T-helper 1 cell treated with Interleukin-12 subunit alpha and Interleukin-12 subunit beta and Interleukin-4 antibody, amounts not matched to agents 30 μg/mL and 1 μg/mL, for 36 hours (primary cell): ENCODE results near the gene TCP1.
"Not testable (repeated sequence)": the region's sequence is repeated elsewhere in the genome, so short reads cannot be mapped to it uniquely, and the experiment has no call there.

ENCODE experiments used
- H3K27ac Mint-ChIP-seq: one replicate; pipeline ENCODE4 v1.8.0; 2021; ENCODE audit warnings: mild to moderate bottlenecking, mixed read lengths
- H3K27me3 Mint-ChIP-seq: one replicate; pipeline ENCODE4 v1.8.0; 2021; ENCODE audit warnings: low read depth, mixed read lengths
- H3K36me3 Mint-ChIP-seq: one replicate; pipeline ENCODE4 v1.8.0; 2021; ENCODE audit warnings: low read depth, mixed read lengths
- H3K4me1 Mint-ChIP-seq: one replicate; pipeline ENCODE4 v1.8.0; 2021; ENCODE audit warnings: low read depth, mixed read lengths
- H3K4me3 Mint-ChIP-seq: one replicate; pipeline ENCODE4 v1.8.0; 2021; ENCODE audit warnings: mild to moderate bottlenecking, moderate library complexity, mixed read lengths
- H3K9me3 Mint-ChIP-seq: one replicate; pipeline ENCODE4 v1.8.0; 2021; ENCODE audit warnings: mixed read lengths

Gene TCP1

DNA sequence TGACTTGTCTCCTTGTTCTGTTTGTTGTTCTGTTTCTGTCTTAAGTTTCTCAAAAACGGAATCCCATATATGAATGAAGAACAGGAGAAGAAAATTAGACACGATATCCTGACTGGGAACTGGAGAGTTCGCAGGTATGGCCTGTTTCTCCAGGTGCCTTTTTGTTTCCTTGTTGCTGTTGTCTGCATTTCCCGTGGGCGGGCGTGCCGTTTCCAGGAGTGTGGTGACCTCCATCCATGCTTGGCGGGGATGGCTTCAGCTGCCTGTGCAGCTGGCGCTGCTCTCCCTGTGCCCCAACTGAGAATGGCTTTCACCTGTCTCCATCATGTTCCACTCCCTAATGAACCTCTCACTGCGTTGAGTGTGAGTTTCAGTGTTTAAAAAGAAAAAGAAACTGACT, 15.1 kb upstream of the TCP1 start:
- Mint-ChIP-seq H3K27ac (no peak overlapping the region), H3K27me3 (no peaks in the 10 kb centered on the region), H3K36me3 (peaks cover 2% of the 10 kb centered on the region), H3K4me3 (no peak overlapping the region), H3K9me3 (no peaks in the 10 kb centered on the region), H3K4me1 (no peaks in the 10 kb centered on the region)

DNA sequence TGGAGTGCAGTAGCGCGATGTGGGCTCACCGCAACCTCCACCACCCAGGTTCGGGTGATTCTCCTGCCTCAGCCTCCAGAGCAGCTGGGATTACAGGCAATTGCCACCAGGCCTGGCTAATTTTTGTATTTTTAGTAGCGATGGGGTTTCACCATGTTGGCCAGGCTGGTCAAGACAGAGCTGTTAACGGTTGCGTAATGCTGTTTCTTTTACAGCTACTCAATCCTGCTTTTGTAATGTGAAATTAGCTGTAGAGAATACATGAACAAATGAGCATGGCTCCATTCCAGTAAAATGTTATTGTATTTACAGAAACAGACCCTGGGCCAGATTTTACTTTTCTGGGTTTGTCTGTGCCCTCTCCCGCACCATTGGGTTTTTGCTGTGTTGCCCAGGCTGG, 12.5 kb upstream of the TCP1 start:
- no peak overlapping the region for H3K4me3 Mint-ChIP-seq
- no peak overlapping the region for H3K27ac Mint-ChIP-seq
- no peaks in the 10 kb centered on the region for H3K27me3 Mint-ChIP-seq
- no peaks in the 10 kb centered on the region for H3K9me3 Mint-ChIP-seq
- peaks cover 21% of the 10 kb centered on the region for H3K36me3 Mint-ChIP-seq
- H3K4me1 Mint-ChIP-seq, result no peaks in the 10 kb centered on the region

DNA sequence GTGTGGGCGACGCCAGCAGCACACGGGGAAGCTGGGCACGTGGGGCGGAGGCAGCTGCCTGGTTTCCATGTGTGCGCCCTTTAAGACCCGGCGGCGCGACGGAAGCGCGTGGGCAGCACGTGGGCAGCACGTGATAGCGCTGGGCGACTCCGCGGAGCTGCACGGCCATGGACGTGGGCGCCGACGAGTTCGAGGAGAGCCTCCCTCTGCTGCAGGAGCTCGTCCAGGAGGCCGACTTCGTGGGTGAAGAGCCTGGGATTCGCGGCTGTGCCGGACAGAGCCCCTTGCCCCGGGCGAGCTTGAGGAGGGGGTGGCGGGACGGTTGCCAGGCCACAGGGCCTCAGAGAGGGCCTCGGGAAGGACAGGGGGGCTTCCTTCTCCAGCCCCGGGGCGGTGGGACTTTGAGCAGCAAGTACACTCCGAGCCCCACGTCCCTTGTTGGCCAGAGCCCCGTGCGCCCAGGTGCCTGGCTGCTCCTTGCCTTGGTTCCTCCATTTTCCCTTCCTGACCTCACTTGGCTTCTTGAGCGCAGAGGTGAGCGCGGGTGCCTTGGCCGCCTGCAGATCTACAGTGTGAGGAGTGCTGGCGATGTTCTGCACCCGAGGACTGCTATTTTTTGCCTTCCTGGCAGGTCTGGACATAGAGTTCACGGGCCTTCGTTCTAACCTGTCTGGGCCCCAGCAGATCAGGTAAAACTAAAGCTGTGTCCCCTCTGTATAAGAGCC, 10.9 kb upstream of the TCP1 start, which contains the start of gene PNLDC1:
TSS of gene PNLDC1 (plus strand) at position 136 of the 725 bp plus-strand sequence. CDS start at position 168, 32 bp downstream.
- Mint-ChIP-seq H3K4me1 (no peaks in the 10 kb centered on the region), H3K27ac (no peak within 1 kb of the TSS), H3K9me3 (no peaks in the 10 kb centered on the region), H3K27me3 (no peaks in the 10 kb centered on the region), H3K4me3 (no peak within 1 kb of the TSS), H3K36me3 (peaks cover 25% of the 10 kb centered on the region)

DNA sequence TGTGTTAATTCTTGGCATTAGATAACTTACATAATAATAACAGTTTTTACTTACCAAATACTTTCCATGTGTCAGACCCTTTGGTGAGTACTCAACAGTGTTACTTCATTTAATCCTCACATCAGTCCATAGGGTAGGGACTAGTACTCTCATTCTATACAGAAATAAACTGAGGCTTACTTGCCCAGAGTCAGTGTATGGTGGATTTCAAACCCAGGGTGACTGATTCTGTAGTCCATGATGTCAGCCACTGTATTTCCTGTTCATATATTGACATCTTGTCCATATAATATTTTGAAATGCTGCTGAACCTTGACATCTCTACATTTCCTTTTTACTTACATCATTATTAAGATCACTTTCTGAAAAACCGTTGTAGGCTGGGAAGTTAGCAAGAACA, 8.2 kb upstream of the TCP1 start:
- Mint-ChIP-seq H3K27me3 (no peaks in the 10 kb centered on the region), H3K9me3 (no peaks in the 10 kb centered on the region), H3K36me3 (peaks cover 33% of the 10 kb centered on the region), H3K4me1 (peaks cover 13% of the 10 kb centered on the region), H3K4me3 (no peak overlapping the region), H3K27ac (no peak overlapping the region)

DNA sequence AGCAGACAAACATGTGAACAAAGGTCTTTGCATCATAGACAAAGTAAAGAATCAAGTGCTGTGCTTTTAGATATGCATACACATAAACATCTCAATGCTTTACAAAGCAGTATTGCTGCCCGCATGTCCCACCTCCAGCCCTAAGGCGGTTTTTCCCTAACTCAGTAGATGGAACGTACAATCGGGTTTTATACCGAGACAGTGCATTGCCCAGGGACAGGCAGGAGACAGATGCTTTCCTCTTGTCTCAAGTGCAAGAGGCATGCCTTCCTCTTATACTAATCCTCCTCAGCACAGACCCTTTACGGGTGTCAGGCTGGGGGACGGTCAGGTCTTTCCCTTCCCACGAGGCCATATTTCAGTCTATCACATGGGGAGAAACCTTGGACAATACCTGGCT, 5.6 kb upstream of the TCP1 start:
- Mint-ChIP-seq H3K4me1 (peaks cover 26% of the 10 kb centered on the region), H3K36me3 (peaks cover 46% of the 10 kb centered on the region)
- H3K27ac Mint-ChIP-seq, H3K27me3 Mint-ChIP-seq, H3K4me3 Mint-ChIP-seq, H3K9me3 Mint-ChIP-seq: not testable (repeated sequence)

DNA sequence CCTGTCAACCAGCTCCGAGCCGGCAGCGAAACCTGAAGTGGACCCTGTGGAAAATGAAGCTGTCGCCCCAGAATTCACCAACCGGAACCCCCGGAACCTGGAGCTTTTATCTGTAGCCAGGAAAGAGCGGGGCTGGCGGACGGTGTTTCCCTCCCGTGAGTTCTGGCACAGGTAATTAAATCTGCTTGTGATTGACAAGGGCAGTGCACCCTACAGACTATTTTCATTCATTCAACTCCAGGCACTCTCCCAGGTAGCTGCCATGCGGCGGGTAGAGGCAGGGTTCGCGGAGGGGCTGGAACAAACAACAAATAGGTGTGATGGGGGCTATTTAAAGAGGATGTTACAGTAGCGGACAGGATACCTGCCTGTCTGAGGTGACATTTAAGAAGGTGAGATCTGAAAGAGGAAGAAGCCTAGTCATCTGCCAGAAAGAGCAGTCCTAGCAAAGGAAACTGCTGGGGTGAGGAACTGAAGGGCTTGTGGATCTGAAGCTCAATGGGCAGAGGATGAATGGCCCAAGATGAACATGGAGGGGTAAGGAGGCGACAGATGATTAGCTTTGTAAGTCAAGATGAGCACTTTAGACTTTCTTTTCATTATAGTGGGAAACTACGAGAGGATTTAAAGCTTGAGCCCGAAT, 1.7 kb upstream of the TCP1 start:
- peaks cover 4% of the 10 kb centered on the region for H3K27me3 Mint-ChIP-seq
- H3K9me3 Mint-ChIP-seq, result no peaks in the 10 kb centered on the region
- peak overlapping the region; percentile 99 for H3K4me3 Mint-ChIP-seq
- H3K36me3 Mint-ChIP-seq, result peaks cover 44% of the 10 kb centered on the region
- H3K27ac Mint-ChIP-seq, result peak overlapping the region; percentile 96
- peaks cover 42% of the 10 kb centered on the region for H3K4me1 Mint-ChIP-seq

DNA sequence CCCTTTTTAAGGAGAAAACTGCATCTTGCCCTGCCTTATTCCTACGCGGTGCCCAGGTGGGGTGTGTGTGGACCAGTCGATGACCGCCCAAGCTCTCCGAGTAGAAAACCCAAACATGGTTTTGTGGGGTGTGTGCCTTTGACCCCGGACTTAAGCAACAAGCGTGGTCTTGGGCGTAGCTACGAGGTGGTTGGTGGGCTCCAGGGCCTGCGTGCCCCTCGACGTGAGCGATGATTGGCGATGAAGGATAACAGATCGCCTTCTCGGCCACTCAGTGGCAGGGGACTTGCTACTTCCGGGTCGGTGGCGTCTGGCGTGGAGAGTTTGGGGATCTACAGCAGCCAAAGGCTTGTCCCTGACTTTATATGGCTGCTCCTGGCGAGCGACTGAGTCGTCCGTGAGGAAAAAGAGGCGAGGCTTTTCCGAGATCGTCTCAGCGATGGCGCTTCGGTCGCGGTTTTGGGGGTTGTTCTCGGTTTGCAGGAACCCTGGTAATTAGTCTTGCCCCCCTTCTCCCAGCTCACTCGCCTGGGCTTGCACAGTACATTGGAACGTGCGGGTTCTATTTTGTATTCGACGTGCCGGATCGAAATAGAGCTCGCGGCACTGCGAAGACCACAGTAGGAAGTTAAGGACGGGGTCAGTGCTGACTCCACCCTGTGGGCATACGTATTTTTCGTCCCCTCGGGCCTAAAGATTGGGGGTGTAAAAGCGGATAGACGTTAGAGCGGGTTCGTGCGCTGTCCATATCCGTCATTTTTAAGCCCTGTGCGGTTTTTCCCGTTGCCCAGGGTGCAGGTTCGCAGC, 950 bp upstream of the TCP1 start, which contains the start of gene MRPL18:
TSS of gene MRPL18 (plus strand) at position 319 of the 807 bp plus-strand sequence. CDS start at position 440, 121 bp downstream.
- Mint-ChIP-seq H3K4me1 (peaks cover 43% of the 10 kb centered on the region), H3K4me3 (peak within 1 kb of the TSS; percentile 99), H3K9me3 (no peaks in the 10 kb centered on the region), H3K36me3 (peaks cover 48% of the 10 kb centered on the region), H3K27ac (peak within 1 kb of the TSS; percentile 96), H3K27me3 (peaks cover 4% of the 10 kb centered on the region)

DNA sequence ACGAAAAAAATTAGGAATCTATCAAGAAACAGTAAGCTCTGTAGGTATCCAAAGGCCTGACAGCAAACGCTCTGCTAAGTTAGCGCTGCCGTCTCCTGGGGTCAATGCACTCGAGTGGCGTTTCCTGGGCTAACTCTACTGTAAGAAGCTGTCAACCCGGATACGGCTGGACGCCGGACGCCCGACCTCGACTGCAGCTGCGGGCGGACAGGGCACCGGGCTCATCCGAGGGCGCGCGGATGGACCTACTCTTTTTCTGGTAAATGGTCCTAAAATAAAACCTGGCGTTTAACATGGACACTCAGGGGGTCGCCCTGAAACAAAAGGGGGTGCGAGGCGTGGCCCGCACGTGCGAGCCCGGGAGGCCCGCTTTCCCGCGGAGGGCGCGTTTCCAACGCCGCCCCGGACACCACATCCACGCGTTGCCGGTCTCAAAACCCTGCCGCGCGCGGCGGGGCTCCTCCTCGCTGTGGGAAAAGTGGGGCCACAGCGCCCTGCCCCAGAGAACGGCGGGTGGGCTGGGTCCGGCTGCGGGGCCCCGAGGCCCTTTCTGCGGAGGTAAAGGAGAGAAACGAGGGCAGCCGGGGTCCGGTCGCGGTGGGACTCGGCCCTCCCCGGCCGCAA, 537 bp downstream of the TCP1 start:
- peak overlapping the region; percentile 83 for H3K27ac Mint-ChIP-seq
- H3K4me1 Mint-ChIP-seq, result peaks cover 41% of the 10 kb centered on the region
- H3K4me3 Mint-ChIP-seq, result peak overlapping the region; percentile 99
- no peaks in the 10 kb centered on the region for H3K9me3 Mint-ChIP-seq
- H3K36me3 Mint-ChIP-seq, result peaks cover 51% of the 10 kb centered on the region
- peaks cover 4% of the 10 kb centered on the region for H3K27me3 Mint-ChIP-seq

DNA sequence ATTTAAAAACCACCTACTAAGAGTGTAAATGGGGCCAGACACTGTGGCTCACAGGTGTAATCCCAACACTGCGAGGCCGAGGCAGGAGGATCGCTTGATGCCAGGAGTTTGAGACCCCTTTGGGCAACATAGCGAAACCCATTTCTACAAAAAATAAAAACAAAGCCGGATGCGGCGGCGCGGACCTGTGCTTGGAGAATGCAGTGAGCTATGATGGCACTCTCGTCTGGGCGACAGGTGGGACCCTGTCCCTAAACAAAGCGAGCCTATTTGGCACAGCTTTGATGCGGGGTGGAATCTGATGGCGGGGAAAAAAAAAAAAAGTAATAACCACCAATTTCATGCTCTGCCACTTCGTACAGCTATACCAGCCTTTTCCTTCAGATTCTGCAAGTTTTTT, 1.1 kb downstream of the TCP1 start:
- Mint-ChIP-seq H3K27ac (peak overlapping the region; percentile 83), H3K36me3 (peaks cover 54% of the 10 kb centered on the region), H3K9me3 (no peaks in the 10 kb centered on the region), H3K4me1 (peaks cover 41% of the 10 kb centered on the region), H3K4me3 (peak overlapping the region; percentile 99), H3K27me3 (peaks cover 4% of the 10 kb centered on the region)

DNA sequence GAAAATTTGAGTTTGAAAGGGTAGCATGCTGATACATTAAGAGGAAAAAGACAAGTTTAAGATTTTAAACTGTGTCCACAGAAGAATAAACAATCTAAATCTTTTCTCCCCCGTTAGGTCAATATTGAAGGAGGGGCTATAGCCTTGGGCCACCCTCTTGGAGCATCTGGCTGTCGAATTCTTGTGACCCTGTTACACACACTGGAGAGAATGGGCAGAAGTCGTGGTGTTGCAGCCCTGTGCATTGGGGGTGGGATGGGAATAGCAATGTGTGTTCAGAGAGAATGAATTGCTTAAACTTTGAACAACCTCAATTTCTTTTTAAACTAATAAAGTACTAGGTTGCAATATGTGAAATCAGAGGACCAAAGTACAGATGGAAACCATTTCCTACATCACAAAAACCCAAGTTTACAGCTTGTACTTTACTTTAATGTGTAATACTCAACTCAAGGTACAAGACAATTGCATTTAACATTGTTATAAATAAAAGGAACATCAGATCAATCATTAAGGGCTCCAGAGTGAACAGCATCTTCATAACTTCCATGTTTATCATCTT, 10.8 kb downstream of the TCP1 start:
- H3K9me3 Mint-ChIP-seq, result no peaks in the 10 kb centered on the region
- H3K27ac Mint-ChIP-seq, result no peak overlapping the region
- H3K4me3 Mint-ChIP-seq, result no peak overlapping the region
- peaks cover 15% of the 10 kb centered on the region for H3K4me1 Mint-ChIP-seq
- H3K36me3 Mint-ChIP-seq, result peaks cover 64% of the 10 kb centered on the region
- H3K27me3 Mint-ChIP-seq, result no peaks in the 10 kb centered on the region

DNA sequence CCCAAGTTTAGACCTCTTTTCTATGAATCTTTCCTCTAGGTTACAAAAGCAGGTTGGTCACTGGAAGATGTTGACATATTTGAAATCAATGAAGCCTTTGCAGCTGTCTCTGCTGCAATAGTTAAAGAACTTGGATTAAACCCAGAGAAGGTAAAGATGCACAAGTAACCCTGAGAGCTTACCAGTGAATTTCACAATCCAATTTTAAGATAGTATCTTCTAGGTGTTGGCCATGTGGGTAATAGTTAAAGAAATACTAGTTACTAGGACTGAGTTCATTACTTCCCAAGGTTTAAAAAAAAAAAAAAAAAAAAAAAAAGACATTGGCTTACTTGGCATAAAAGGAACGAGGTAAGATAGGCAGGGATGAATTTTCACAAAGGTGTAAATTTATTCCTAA, 11.3 kb downstream of the TCP1 start:
- no peak overlapping the region for H3K27ac Mint-ChIP-seq
- H3K27me3 Mint-ChIP-seq, result no peaks in the 10 kb centered on the region
- peaks cover 15% of the 10 kb centered on the region for H3K4me1 Mint-ChIP-seq
- H3K36me3 Mint-ChIP-seq, result peaks cover 68% of the 10 kb centered on the region
- H3K4me3 Mint-ChIP-seq, result no peak overlapping the region
- H3K9me3 Mint-ChIP-seq, result no peaks in the 10 kb centered on the region

DNA sequence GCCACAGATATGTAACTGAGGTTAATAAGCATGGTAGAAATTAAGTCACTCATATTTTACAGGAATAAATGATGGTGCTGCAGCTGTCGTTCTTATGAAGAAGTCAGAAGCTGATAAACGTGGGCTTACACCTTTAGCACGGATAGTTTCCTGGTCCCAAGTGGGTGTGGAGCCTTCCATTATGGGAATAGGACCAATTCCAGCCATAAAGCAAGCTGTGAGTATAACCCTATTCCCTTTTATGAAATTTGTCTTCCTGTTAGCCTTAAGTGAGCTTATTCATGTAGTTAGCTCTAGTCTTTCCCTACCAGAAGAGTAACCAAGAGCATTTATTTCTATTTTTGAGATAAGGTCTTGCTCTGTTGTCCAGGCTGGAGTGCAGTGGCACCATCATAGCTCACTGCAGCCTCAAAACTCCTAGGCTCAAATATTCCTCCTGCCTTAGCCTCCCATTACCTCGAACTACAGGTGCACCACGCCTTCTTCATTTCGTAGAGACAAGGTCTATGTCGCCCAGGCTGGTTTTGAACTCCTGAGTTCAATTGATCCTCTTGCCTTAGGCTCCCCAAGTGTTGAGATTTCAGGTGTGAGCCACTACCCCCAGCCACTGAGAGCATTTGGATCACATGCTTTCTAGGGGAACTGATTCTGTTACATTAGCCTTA, 12.0 kb downstream of the TCP1 start:
- H3K36me3 Mint-ChIP-seq, result peaks cover 63% of the 10 kb centered on the region
- H3K27me3 Mint-ChIP-seq, result no peaks in the 10 kb centered on the region
- H3K4me1 Mint-ChIP-seq, result peaks cover 10% of the 10 kb centered on the region
- no peaks in the 10 kb centered on the region for H3K9me3 Mint-ChIP-seq
- no peak overlapping the region for H3K4me3 Mint-ChIP-seq
- H3K27ac Mint-ChIP-seq, result no peak overlapping the region

DNA sequence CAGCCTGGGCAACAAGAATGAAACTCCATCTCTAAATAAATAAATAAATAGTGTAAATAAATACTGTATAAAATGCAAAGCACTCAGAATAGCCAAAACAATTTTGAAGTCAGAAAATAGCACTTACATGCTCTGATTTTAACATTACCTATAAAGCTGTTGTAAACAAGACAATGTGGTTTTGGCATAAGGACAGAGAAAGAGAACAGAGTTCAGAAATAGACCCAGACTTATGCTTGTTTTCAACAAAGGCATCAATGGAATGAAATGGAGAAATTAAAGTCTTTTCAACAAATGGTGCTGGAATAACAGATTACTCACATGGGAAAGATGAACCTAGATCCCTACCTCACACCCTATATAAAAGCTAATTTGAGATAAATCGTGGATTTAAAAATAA, 17.2 kb downstream of the TCP1 start:
- Mint-ChIP-seq H3K36me3 (peaks cover 67% of the 10 kb centered on the region), H3K4me1 (peaks cover 12% of the 10 kb centered on the region), H3K27me3 (no peaks in the 10 kb centered on the region), H3K4me3 (no peak overlapping the region), H3K27ac (no peak overlapping the region), H3K9me3 (no peaks in the 10 kb centered on the region)

DNA sequence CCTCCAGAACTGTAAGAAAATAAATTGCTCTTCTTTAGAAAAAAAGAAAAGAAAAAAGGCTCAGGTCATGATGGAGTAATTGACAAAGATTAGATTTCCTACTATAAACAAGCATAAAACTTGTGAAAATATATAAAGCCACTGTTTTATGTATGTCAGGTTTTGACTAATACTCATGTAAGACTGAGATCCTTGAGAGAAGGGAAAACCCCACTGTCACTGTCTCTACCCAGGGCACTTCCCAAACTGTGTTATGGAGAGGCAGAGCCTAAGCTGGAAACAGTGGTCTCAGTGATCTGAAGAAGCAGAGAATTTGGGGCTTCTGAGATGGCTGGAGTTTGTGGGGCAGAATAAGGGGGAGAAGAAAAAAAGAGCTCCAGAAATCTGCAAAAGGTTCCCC, 19.9 kb downstream of the TCP1 start:
- H3K36me3 Mint-ChIP-seq, result peaks cover 63% of the 10 kb centered on the region
- H3K27me3 Mint-ChIP-seq, result no peaks in the 10 kb centered on the region
- H3K4me1 Mint-ChIP-seq, result peaks cover 19% of the 10 kb centered on the region
- H3K9me3 Mint-ChIP-seq, result no peaks in the 10 kb centered on the region
- H3K4me3 Mint-ChIP-seq, result no peak overlapping the region
- peak overlapping the region; percentile 36 for H3K27ac Mint-ChIP-seq
